ENCODE measurements around the gene CROT.
"Not testable (repeated sequence)": the region's sequence is repeated elsewhere in the genome, so short reads cannot be mapped to it uniquely, and the experiment has no call there.

The CROT gene

GRCh38 chr7:87345166-87345927 is at the start of gene CROT:
TSS of gene CROT (plus strand) at chr7:87345664. CDS start at chr7:87349069, 3,405 bp downstream.
- peak; percentile 95 for DNase-seq (ENCODE audit: low spot score)

GRCh38 chr7:87300756-87301155 is 44.7 kb upstream of the CROT start:
- DNase-seq (ENCODE audit: low spot score), result no peak

- no peak for DNase-seq (ENCODE audit: low spot score)
Observed at GRCh38 chr7:87310790-87311419, 34.6 kb upstream of the CROT start.

- peak; percentile 64 for DNase-seq (ENCODE audit: low spot score)
Observed at GRCh38 chr7:87312215-87312865, 33.1 kb upstream of the CROT start.

- DNase-seq (ENCODE audit: low spot score), result no peak
Observed at GRCh38 chr7:87316097-87316700, 29.3 kb upstream of the CROT start.

- no peak for DNase-seq (ENCODE audit: low spot score)
Observed at GRCh38 chr7:87316846-87317552, 28.5 kb upstream of the CROT start.

- DNase-seq (ENCODE audit: low spot score), result no peak
Observed at GRCh38 chr7:87317691-87318245, 27.7 kb upstream of the CROT start.

GRCh38 chr7:87318741-87319140 is 26.7 kb upstream of the CROT start:
- no peak for DNase-seq (ENCODE audit: low spot score)

GRCh38 chr7:87319154-87319581 is 26.3 kb upstream of the CROT start:
- not testable (repeated sequence) for DNase-seq (ENCODE audit: low spot score)

- DNase-seq (ENCODE audit: low spot score), result no peak
Observed at GRCh38 chr7:87322912-87323311, 22.6 kb upstream of the CROT start.

GRCh38 chr7:87325576-87326370 is 19.7 kb upstream of the CROT start:
- no peak for DNase-seq (ENCODE audit: low spot score)

GRCh38 chr7:87328281-87328680 is 17.2 kb upstream of the CROT start:
- DNase-seq (ENCODE audit: low spot score), result no peak

- no peak for DNase-seq (ENCODE audit: low spot score)
Observed at GRCh38 chr7:87330316-87330715, 15.1 kb upstream of the CROT start.

GRCh38 chr7:87330942-87331341 is 14.5 kb upstream of the CROT start:
- no peak for DNase-seq (ENCODE audit: low spot score)

- DNase-seq (ENCODE audit: low spot score), result no peak
Observed at GRCh38 chr7:87331687-87332252, 13.7 kb upstream of the CROT start.

- DNase-seq (ENCODE audit: low spot score), result no peak
Observed at GRCh38 chr7:87332321-87332720, 13.1 kb upstream of the CROT start.

- no peak for DNase-seq (ENCODE audit: low spot score)
Observed at GRCh38 chr7:87336136-87336535, 9.3 kb upstream of the CROT start.

- no peak for DNase-seq (ENCODE audit: low spot score)
Observed at GRCh38 chr7:87337331-87337730, 8.1 kb upstream of the CROT start.

- DNase-seq (ENCODE audit: low spot score), result no peak
Observed at GRCh38 chr7:87339373-87339897, 6.0 kb upstream of the CROT start.

GRCh38 chr7:87341441-87341840 is 4.0 kb upstream of the CROT start:
- DNase-seq (ENCODE audit: low spot score), result no peak

All from germinal center (tissue), 1 donor.